ENCODE results near the gene GEN1.

GRCh38 chr2:17757321-17757720 is 3.4 kb downstream of the GEN1 start:
- TF ChIP-seq HDGF (IDR thresholded peaks at IDR 0.05; ENCODE audit: borderline replicate concordance) (no peak), FOXK2 (IDR thresholded peaks at IDR 0.05) (no peak), FOXA1 (IDR thresholded peaks at IDR 0.05) (no peak), ARNT (IDR thresholded peaks at IDR 0.05) (no peak), ELF4 (IDR thresholded peaks at IDR 0.05) (no peak), SP1 (IDR thresholded peaks at IDR 0.05) (no peak), PKNOX1 (IDR thresholded peaks at IDR 0.05) (no peak), TARDBP (IDR thresholded peaks at IDR 0.05) (no peak), FOXM1 (IDR thresholded peaks at IDR 0.05; ENCODE audit: borderline replicate concordance) (no peak), SUZ12 (IDR thresholded peaks at IDR 0.05) (no peak), BHLHE40 (IDR thresholded peaks at IDR 0.05; ENCODE audit: borderline replicate concordance) (no peak), NFRKB (IDR thresholded peaks at IDR 0.05) (no peak), ZNF384 (IDR thresholded peaks at IDR 0.05) (no peak)
